ENCODE results near the gene CDH18.

GRCh38 chr5:19615661-19616060 lies 372.3 kb downstream of the CDH18 start:
- no peak for TF ChIP-seq CTCF (IDR thresholded peaks at IDR 0.05)
- no peak for TF ChIP-seq POLR2A (IDR thresholded peaks at IDR 0.05)

All from body of pancreas (tissue), 4 donors.